HG03432 (cell line): ENCODE measurements around the gene ATXN2.
"Not testable (repeated sequence)": the region's sequence is repeated elsewhere in the genome, so short reads cannot be mapped to it uniquely, and the experiment has no call there.

Experiments
- ATAC-seq: cut with Tn5 transposase; IDR thresholded peaks from one replicate; pipeline ENCODE4 v1.9.1; 2021; ENCODE audit warnings: mild to moderate bottlenecking, moderate library complexity; ENCODE audit not compliant: unreplicated experiment

ATXN2 gene

GRCh38 chr12:111507719-111508118 is 91.4 kb downstream of the ATXN2 start:
- not testable (repeated sequence) for ATAC-seq

GRCh38 chr12:111507258-111507657 is 91.9 kb downstream of the ATXN2 start:
- ATAC-seq = not testable (repeated sequence)

- ATAC-seq = no peak
These were observed 92.9 kb downstream of the ATXN2 start for GRCh38 chr12:111506260-111506659.

GRCh38 chr12:111505601-111506036 is 93.5 kb downstream of the ATXN2 start:
- no peak for ATAC-seq

GRCh38 chr12:111503116-111503515 is 96.0 kb downstream of the ATXN2 start:
- ATAC-seq = no peak

GRCh38 chr12:111494676-111495075 is 104.4 kb downstream of the ATXN2 start:
- no peak for ATAC-seq

- ATAC-seq = not testable (repeated sequence)
These were observed 106.1 kb downstream of the ATXN2 start for GRCh38 chr12:111492979-111493378.

- no peak for ATAC-seq
These were observed 110.3 kb downstream of the ATXN2 start for GRCh38 chr12:111488798-111489197.

GRCh38 chr12:111488271-111488670 is 110.8 kb downstream of the ATXN2 start:
- ATAC-seq = no peak

- no peak for ATAC-seq
These were observed 116.7 kb downstream of the ATXN2 start for GRCh38 chr12:111482462-111482861.

- ATAC-seq = no peak
These were observed 127.9 kb downstream of the ATXN2 start for GRCh38 chr12:111471236-111471635.

GRCh38 chr12:111469401-111469800 is 129.7 kb downstream of the ATXN2 start:
- no peak for ATAC-seq

GRCh38 chr12:111467857-111468241 is 131.3 kb downstream of the ATXN2 start:
- ATAC-seq = no peak

- ATAC-seq = no peak
These were observed 131.8 kb downstream of the ATXN2 start for GRCh38 chr12:111467092-111467856.

GRCh38 chr12:111462210-111462769 is 136.8 kb downstream of the ATXN2 start:
- no peak for ATAC-seq

- ATAC-seq = not testable (repeated sequence)
These were observed 139.0 kb downstream of the ATXN2 start for GRCh38 chr12:111460111-111460510.

- ATAC-seq = no peak
These were observed 140.5 kb downstream of the ATXN2 start for GRCh38 chr12:111458546-111459172.

- ATAC-seq = no peak
These were observed 141.5 kb downstream of the ATXN2 start for GRCh38 chr12:111457577-111457976.

GRCh38 chr12:111457071-111457470 is 142.0 kb downstream of the ATXN2 start:
- no peak for ATAC-seq

- ATAC-seq = no peak
These were observed 143.4 kb downstream of the ATXN2 start for GRCh38 chr12:111455448-111456320.
